Hematopoietic multipotent progenitor cell treated with erythropoietin and hydrocortisone succinate and interleukin-3 and kit ligand, for 6 days (in vitro differentiated cells): ENCODE data around the gene EXOC7.
"Not testable (repeated sequence)": the region's sequence is repeated elsewhere in the genome, so short reads cannot be mapped to it uniquely, and the experiment has no call there.

Source experiments
- DNase-seq: peaks from one replicate; pipeline ENCODE4 v3.0.0-alpha.2; 2015

EXOC7 gene

DNA sequence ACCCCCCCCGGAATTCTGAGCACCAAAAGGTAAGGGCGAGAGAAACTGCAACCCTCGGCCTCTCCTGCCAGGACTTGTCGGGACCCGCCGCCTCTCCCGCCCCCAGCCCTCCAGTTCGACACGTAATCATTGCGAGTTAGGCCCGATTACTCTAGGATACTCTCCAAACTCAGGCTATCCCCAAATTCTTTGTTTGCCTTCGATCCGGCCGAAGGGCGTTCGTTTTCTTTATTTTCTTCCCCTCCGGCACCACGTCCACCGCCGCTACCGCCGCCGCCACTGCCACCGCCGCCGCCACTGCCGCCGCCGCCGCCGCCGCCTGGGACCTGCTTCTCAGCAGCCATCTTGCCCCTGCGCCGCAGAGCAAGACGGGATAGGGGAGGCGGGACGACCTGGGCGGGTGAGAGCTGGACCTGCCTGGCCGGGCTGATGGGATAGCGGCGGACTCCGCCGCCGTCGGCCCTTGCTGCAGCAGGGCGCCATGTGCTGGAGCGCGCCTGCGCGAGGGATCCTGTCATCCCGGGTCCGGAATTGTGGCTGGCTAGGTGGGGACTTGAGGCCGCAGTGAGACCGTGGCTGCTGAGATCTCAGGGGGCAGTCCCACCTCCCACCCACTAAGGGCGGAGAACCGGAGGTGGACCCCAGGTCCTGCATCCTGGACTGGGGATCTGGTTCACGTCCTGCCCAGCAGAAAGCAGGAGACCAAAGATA lies 31.3 kb downstream of the EXOC7 start, which contains the start of gene SRP68:
SRP68 (minus strand) TSS at position 370 of the 711 bp plus-strand sequence; CDS start at position 344, 26 bp downstream.
- peak; percentile 93 for DNase-seq

DNA sequence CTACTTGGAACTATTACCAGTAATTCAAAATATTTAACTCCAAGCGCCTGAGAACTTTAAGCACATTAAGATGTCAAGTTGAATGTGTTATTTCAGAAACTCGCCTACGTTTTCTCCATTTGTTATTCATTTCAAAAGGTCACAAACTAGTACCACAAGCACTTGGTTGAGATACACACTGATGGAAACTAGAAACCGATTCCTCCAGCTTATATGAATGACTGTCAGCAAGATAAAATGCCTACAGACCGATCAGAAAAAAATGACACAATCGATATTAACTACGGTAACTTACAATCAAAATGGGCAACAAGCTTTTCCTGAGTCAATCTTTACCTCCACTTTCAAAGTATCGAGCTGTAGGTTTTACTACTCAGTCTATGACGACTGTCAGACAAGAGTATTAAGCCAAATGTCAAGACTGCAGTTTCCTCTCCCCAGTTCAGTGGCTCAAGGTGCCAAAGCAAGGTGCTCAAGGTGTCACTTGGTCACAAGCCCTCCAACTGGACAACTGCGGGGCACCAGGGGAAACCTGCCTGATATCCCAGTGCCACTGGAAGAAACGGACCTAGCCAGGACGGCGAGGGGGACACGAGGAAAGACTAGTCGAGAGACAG lies 31.9 kb downstream of the EXOC7 start:
- no peak for DNase-seq

DNA sequence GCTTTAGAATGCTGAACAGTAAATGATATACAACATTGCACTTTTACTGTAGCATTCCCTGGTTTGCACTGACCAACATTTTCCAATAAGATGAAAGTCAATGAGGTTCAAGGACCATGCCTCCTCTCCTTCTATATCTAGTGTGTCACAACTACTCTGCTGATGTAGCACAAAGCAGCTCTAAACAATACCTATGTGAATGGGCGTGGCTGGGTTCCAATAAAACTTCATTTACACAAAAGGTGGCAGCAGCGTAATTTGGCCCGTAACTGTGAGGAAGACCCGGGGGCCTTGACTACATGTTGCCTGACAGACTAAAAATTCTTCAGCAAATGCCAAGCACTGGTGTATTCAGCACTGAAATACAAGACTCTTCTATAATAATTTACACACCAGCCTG lies 37.8 kb downstream of the EXOC7 start:
- DNase-seq: no peak

DNA sequence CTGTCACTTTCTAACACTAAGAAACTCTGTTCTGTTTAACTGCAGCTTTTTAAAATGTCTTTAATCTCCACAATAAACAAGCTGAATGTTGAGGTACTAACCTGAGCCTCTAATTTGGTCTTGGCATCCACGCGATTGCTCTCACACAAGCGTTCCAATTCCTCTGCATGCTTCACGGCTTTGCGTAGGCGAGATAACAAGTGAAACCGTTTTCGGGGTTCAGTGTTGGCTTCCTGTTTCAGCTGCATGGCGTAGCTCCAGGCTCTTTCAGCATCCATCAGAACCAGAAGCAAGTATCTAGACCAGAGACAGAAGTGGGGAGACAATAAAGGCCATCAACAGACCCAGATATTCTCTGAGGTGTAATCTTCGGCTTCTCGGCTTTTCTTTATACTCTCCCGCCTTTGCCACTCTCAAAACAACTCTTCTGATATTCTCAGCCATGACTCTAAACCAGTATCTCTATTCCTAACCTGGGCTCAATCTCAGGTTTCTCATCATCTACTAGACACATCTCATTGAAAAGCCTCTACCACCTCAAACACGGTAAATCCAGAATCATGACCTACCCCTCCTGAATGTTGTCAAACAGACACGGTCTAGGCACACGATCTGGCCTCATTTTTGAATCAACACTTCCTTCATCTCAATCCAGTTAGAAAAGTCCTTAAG lies 39.6 kb downstream of the EXOC7 start:
- DNase-seq: no peak

DNA sequence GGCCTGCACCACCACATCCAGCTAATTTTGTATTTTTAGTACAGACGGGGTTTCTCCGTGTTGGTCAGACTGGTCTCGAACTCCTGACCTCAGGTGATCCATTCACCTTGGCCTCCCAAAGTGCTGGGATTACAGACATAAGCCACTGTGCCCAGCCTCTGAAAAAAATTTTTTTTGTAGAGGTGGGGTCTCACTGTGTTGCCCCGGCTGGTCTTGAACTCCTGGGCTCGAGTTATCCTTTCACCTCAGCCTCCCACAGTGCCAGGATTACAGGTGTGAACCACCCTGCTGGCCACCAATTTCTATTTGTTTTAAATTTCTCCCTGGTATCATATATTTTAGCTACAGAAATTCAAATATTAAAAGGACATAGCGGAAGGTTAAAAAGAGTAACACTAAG lies 45.3 kb downstream of the EXOC7 start:
- not testable (repeated sequence) for DNase-seq

DNA sequence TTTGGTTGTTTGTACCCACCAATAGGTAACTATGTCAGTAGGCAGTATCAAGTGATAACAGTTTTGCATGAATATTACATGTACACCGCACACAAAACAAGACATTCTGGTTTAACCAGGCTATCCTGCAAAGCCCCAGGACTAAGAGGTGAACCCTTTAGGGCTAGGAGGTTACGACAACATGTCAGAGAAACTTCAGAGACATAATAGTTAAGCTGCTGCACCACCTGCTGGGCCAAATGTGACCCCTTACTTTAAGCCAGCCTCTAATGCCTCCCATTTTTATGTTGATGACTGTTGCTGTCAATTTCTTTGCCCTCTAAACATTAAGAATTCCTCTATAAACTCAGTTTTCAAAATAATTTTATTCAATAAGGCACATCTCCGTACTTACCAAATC lies 46.7 kb downstream of the EXOC7 start:
- DNase-seq: no peak

DNA sequence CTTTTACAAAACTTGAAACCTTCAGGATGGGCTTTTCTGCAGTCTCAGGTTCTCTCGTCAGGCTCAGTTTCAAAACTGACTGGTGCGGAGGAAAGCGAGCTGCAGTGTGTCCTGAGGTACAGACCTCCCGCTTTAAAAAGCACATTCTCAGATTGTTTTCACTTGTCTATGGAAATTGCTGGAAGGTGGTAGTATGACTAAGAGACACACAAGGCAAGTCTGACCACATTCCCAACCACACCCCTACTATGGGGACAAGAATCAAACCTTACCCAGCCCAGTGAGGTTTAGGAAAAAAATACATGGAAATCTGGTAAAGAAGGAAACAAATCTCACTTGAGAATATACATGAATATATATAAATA lies 49.5 kb downstream of the EXOC7 start:
- DNase-seq: no peak

DNA sequence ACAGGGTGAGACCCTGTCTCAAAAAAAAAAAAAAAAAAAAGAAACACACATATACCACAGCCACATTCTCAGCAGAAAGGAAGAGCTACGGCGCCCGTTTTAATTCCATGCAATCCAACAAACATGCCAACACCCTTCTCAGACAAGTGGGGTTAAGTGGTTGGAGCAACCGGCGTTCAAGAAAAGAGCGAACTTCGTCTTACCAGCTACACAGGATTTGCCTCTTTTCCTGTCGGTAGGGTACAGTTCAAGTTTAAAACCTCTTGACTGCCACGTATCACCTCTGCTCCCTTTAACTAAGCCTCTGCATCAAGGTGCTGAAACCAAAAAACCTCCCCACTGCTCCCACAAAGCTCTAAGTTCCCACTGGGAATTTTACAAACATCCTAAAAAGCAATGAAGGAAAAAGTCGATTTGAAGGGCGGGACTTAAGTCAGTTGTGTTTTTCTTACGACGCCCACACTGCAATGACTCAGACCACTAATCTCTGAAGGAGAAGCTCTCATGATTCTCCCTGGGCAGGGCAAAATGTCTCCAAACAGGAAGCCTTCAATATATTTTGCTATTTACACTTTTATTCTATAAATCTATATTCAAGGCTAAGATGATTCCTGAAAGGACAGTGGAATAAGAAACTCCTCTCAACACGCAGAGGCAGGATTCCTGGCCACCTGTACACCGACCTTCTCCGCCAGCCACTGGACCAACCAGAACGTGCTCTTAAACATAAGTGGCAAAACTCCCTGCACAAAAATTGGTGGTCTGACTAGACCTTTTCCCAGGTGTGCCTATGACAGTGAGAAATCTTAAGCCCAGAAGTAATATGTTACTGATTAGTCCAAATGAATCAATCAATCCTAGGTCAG lies 50.1 kb downstream of the EXOC7 start:
- DNase-seq: peak; percentile 45

DNA sequence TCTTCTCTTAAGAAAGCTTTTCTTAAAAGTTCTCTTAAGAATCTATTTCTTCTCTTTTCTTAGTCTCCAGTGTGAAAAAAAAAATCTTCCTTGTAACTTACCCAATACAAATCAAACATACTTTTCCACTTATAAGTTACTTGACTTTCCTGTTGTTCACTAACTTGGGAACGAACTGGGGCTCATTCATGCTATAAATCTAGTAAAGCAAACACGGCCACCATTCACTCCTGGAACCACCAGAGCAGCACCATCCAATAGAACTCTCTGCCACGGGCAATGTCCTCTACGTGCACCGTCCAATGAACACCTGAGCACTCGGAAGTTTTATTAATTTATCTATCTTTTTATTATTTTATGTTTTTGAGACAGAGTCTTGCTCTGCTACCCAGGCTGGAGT lies 52.0 kb downstream of the EXOC7 start:
- no peak for DNase-seq

DNA sequence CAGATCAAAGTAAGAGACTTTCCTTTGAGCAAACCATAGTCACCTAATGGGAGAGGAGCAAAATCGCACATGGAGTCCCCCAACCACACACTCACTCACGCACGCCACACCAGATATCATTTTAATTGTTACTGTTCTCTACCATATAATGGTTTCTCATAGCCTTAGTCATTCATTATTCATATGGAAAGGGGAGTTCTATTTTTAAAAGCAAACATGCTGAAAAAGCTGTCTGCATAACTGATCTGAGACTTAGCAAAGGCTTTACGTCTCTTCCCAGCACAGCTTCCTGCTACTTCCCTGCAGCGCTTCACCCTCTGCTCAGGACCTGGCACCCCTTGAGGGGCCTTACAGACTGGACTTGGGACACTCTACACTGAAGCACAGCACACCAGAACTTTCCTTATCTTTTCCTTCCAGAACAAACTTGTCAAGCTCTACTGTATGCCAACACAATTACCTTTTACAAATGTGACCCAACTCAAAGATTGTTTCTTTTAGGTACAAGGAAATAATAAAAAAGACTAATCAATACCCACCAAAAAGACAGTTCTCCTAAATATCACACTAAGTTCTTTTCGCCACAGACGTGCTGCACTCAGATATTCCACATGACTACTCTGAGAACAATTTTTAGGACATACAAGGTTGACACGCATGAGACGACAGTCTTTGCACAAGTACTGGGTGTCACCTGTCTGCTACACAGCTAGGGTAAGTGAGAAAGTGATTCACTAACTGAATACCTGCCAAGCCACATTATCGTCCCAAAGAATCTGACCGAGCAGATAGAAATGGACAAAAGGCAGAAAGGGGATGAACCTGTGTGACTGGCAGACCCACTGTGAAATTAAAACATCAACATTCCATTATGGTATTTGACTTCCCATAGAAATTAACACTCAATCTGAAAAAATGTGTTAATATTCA lies 52.8 kb downstream of the EXOC7 start:
- no peak for DNase-seq

DNA sequence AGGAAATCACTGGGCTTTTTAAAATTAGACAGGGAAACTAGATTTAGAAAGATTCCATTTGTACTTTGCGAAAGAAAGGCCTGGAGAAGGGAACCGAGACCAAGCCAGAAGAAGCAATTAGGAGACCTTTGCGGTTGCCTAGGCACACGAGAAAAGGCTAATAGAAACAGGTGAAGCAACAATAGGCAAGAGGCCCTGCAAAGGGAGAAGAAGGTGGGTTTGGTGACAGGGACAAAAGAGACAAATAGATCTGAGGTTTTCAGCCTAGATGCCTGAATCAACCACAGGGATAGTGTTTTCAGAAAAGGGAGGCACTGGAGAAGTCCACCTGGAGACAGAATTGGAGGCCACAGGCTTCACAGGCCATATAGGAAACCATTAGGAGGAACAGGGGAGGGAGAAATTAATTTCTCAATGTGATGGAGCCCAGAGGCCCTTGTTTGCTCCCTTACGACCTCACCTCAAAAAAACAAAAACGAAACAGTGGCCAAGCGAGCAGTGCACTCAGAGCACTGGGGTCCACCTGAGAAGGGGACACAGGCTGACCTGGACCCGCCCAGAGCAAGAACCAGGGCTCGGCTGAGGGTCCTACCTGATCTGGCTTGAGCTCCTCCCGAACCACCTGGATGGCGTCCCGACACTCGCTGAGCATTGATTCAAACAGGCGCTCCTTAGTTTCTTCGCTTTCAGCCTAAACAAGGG lies 53.6 kb downstream of the EXOC7 start:
- no peak for DNase-seq

DNA sequence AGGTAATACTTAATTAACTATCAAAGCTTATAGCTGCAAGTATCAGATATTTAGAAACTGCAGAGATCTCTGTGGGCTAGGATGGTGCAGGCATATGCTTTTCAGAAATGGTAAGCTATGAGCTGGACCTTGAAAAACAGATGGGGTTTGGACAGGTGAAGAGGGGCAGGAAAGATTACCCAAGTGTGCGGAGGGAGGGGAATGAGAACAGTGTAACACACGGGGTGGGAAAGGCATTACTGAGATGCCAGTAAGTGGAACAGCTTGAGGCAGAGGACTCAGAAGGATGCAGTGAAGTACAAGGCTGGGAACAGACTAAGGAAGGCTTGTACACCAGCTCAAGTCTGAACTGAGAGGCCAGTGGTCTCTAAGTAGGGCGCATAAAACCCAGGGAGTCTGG lies 54.3 kb downstream of the EXOC7 start:
- DNase-seq: no peak

DNA sequence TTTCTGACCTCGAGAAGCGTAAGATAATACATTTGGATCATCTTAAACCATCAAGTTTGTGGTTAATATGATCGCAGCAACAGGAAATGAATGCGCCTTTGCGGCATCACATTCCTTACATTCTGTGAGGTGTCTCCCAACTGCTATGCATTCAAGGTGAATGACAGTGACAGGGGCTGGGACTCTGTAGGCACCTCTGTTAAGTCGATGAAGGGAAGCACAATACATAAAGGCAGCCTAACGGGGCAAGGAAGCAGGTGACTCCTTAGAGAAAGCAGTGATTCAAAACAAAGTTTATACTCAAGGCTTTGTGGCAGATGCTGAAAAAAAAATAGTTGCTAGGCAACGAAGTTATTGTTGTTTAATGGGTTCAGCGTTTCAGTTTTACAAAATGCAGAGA lies 54.9 kb downstream of the EXOC7 start:
- no peak for DNase-seq

DNA sequence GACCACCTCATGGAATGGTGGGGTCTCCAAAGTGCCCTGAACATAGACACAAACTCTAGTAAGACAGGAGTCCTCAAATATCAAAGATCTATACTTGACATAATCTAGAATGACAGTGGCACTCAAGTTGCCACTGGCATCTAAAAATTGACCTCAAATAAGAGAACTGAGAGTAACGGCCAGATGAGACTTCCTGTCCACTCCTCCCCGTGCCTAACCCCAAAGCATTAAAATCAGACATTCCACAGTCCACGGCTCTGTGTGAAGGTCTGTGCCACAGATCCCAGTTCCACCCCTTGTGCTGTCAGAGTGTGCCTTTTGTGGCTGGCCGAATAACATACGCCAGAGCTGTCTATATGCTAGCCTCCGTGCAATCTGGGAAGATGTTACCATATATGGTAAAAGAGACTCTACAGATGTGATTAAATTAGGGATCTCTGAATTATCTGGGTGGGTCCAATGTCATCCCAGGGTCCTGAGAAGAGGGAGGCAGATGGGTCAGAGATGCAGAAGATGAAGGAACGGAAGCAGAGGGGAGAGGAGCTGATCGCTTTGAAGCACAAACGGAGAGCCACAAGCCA lies 55.5 kb downstream of the EXOC7 start:
- DNase-seq: no peak

DNA sequence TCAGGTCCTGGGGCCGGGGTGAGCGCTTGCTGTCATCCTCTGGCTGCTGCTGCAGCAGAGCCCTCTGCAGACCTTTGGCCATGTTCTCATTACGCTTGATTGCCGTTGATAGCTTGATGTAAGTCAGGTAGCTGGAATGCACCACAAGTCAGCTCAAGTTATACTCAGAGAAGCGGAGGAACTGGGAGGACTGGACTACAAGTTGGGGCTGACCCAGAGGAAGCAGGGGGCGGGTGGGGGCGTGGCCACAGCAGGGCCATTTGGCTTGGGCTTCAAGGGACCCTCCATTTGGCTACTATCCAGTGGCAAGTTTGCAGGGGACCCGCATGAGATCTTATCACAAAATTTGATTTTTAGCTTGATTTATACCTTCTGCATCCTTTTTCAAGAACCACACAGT lies 57.5 kb downstream of the EXOC7 start:
- no peak for DNase-seq

DNA sequence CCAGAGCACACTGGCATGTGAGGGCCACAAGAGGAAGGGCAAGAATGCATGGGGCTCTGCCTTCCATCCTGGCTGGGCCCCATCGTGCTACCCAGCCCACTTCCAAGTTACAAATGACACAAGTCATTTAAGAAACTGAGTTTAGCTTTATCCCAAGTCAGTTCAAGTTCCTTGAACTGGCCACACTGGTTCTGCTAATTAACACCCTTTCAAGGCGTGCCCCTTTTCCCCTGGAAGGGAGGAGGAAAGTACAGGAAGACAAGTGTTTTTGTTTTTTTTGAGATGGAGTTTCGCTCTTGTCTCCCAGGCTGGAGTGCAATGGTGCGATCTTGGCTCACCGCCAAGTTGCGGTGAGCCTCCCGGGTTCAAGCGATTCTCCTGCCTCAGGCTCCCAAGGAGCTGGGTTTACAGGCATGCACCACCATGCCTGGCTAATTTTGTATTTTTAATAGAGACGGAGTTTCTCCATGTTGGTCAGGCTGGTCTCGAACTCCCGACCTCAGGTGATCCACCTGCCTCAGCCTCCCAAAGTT lies 59.0 kb downstream of the EXOC7 start:
- DNase-seq: not testable (repeated sequence)

DNA sequence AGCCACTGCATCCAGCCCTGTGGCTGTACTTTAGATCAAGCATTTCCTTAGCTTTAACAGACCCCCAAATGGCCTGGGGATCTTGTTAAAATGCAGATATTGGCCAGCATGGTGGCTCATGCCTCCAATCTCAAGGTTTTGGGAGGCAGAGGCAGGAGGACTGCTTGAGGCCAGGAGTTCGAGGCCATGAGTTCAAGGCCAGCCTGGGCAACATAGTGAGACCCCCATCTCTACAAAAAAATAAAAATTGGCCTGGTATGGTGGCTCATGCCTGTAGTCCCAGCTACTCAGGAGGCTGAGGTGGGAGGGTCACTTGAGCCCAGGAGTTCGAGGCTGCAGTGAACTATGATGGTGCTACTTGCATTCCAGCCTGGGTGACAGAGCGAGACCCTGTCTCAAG lies 60.7 kb downstream of the EXOC7 start:
- not testable (repeated sequence) for DNase-seq

DNA sequence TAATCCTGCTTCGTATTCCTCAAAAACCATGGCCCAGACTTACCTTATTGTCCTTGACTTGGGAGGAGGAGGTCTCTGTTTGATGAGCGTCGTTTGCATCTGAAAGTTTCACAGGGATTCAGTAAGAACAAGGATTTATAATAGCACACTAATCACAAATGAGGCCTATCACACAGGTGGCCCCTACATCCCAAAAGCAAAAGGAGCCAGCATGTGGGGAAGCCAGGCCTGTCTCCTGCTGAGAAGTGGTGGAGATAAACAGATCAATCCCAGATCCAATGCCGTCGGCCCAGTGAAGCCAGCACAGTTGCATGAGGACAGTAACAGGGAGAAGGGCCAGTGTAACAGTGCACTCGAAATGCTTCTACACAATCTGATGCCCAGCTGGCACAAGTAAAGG lies 63.2 kb downstream of the EXOC7 start:
- DNase-seq: no peak

DNA sequence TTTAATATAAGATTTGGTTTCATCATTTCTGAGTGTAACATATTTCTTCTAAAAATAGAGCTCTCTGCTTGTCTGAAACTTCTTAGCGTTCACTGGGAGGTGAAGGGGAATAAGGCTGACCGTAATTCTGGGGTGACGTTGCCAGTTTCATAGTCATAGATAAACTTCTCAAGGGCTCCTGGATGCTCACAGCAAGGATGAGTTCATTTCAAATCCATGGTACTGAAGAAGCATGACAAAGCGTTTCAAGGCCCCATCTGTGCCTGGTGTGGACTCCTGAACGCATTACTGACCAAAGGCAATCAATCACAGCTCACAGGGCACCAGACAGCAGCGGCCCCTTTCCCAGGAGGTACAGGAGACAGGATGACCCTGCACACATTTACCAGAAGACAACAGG lies 64.5 kb downstream of the EXOC7 start:
- no peak for DNase-seq

DNA sequence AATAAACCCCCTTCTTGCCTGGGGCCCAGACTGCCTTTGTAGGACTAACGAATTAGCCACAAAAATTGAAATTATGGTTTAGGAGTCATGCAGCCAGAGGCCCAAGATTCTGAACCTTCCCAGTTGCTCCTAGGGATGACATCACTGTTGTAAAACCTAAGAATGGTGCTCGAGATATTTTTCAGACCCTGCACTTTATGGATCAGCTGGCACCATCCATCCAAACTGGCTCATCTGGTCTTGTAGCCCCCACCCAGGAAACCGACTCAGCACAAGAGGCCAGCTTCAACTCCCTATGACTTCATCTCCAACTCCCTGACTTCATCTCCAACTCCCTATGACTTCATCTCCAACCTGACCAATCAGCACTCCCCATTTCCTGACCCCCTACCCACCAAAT lies 65.5 kb downstream of the EXOC7 start:
- no peak for DNase-seq
